H1 (cell line): Measurements from ENCODE around the gene SLC25A6. TPM values are rescaled to one million over a fixed set of nuclear protein-coding genes. Genes with fewer than 3 reads are reported as not detected.

Experiments used
- CTCF ChIA-PET: fragments of 300-600 bp; sonication (Branson Sonifier 250); formaldehyde crosslinking; loops from one replicate; lab custom pipeline; 2021; ENCODE audit not compliant: partially characterized antibody; lab: Charles Lee
- POLR2A ChIA-PET: fragments of 300-600 bp; sonication (Branson Sonifier 250); formaldehyde crosslinking; loops from one replicate; lab custom pipeline; 2021; ENCODE audit warnings: inconsistent platforms; ENCODE audit not compliant: partially characterized antibody; lab: Charles Lee
- DNase-seq, 2 experiments: peaks; one replicate each; pipeline versions ENCODE4 v3.0.0 to v3.0.0-alpha.2; 2010 to 2022; ENCODE audit warnings: low spot score in 2 of 2, low read depth in 1 of 2, mixed read lengths in 1 of 2
- FAIRE-seq: peaks from 2 replicates; lab custom pipeline; 2011; peaks lifted over from hg19 to GRCh38; lab: Jason Lieb, UNC
- H2AFZ ChIP-seq: 2 replicates; pipeline ENCODE4 v1.8.1; 2012; ENCODE audit warnings: low read length, inconsistent platforms
- H2AK5ac ChIP-seq: 2 replicates; pipeline ENCODE4 v1.6.1; 2013; ENCODE audit warnings: low read depth, low read length
- H2BK120ac ChIP-seq: replicated peaks from 2 replicates; pipeline ENCODE3; 2013; ENCODE audit warnings: low read depth, low read length, inconsistent platforms
- H2BK12ac ChIP-seq: 2 replicates; pipeline ENCODE4 v1.6.1; 2013; ENCODE audit warnings: low read depth, low read length
- H2BK15ac ChIP-seq: 2 replicates; pipeline ENCODE4 v1.6.1; 2013; ENCODE audit warnings: low read length
- H2BK20ac ChIP-seq: 2 replicates; pipeline ENCODE4 v1.6.1; 2013; ENCODE audit warnings: low read length
- H2BK5ac ChIP-seq: 2 replicates; pipeline ENCODE4 v1.6.1; 2013; ENCODE audit warnings: low read depth, low read length
- H3K14ac ChIP-seq: 2 replicates; pipeline ENCODE4 v1.6.1; 2013; ENCODE audit warnings: inconsistent platforms; ENCODE audit not compliant: insufficient read length
- H3K18ac ChIP-seq: 2 replicates; pipeline ENCODE4 v1.6.1; 2013; ENCODE audit warnings: low read length; ENCODE audit errors: extremely low read depth
- H3K23ac ChIP-seq: 2 replicates; pipeline ENCODE4 v1.6.1; 2013; ENCODE audit warnings: inconsistent platforms; ENCODE audit not compliant: insufficient read length
- H3K23me2 ChIP-seq: 2 replicates; pipeline ENCODE4 v1.6.1; 2013; ENCODE audit warnings: low read depth, low read length
- H3K27ac ChIP-seq: 2 replicates; pipeline ENCODE4 v1.6.1; 2011; ENCODE audit warnings: low read depth, low read length, inconsistent platforms
- H3K27me3 ChIP-seq, 4 experiments: replicated peaks in 1 of 4; 1 replicate in 1 of 4; 2 replicates in 3 of 4; pipeline versions ENCODE4 v1.6.1 to v1.8.1; 2011 to 2013; ENCODE audit warnings: low read length in 3 of 4, mild to moderate bottlenecking in 3 of 4, inconsistent platforms in 2 of 4, mixed read lengths in 2 of 4, moderate library complexity in 1 of 4; ENCODE audit not compliant: control insufficient read depth in 3 of 4, insufficient read depth in 3 of 4; ENCODE audit errors: extremely low read depth in 1 of 4
- H3K36me3 ChIP-seq, 4 experiments: 2 replicates each; pipeline versions ENCODE4 v1.6.1 to v1.8.1; 2011 to 2013; ENCODE audit warnings: mild to moderate bottlenecking in 4 of 4, low read length in 3 of 4, moderate library complexity in 2 of 4, control low read depth in 1 of 4, inconsistent platforms in 1 of 4; ENCODE audit not compliant: insufficient read depth in 4 of 4, control insufficient read depth in 2 of 4
- H3K4ac ChIP-seq: replicated peaks from 2 replicates; pipeline ENCODE3; 2013; ENCODE audit warnings: low read length, low read depth, mixed read lengths, inconsistent platforms; ENCODE audit not compliant: insufficient read length
- H3K4me1 ChIP-seq, 4 experiments: replicated peaks in 1 of 4; 1 replicate in 1 of 4; 2 replicates in 3 of 4; pipeline versions ENCODE4 v1.6.1 to v1.8.1; 2011 to 2013; ENCODE audit warnings: low read length in 3 of 4, inconsistent platforms in 2 of 4, mixed read lengths in 1 of 4; ENCODE audit not compliant: insufficient read depth in 4 of 4, control insufficient read depth in 3 of 4
- H3K4me2 ChIP-seq, 2 experiments: 2 replicates each; pipeline versions ENCODE4 v1.6.1 to v1.8.1; 2011 to 2013; ENCODE audit warnings: low read depth in 2 of 2, low read length in 2 of 2, control low read depth in 1 of 2, inconsistent platforms in 1 of 2, mild to moderate bottlenecking in 1 of 2; ENCODE audit not compliant: insufficient read depth in 1 of 2
- H3K4me3 ChIP-seq, 4 experiments: fragments of 200-600, 300-600 bp in 1 of 4; sonication (generic), shearing (Covaris generic), sonication (Bioruptor Twin) in 1 of 4; 2 replicates each; pipeline versions ENCODE4 v1.5.1 to v1.8.1; 2011 to 2016; ENCODE audit warnings: low read length in 4 of 4, low read depth in 3 of 4, control low read depth in 2 of 4, inconsistent platforms in 2 of 4, mild to moderate bottlenecking in 2 of 4, mixed read lengths in 1 of 4, moderate library complexity in 1 of 4; ENCODE audit not compliant: insufficient read depth in 2 of 4; ENCODE audit errors: extremely low read depth in 1 of 4
- H3K56ac ChIP-seq: replicated peaks from 2 replicates; pipeline ENCODE3; 2013; ENCODE audit warnings: low read depth, mild to moderate bottlenecking, mixed read lengths, low read length, inconsistent platforms; ENCODE audit not compliant: insufficient read length
- H3K79me1 ChIP-seq: 2 replicates; pipeline ENCODE4 v1.6.1; 2013; ENCODE audit warnings: low read depth, low read length, control low read depth
- H3K79me2 ChIP-seq, 2 experiments: 2 replicates each; pipeline versions ENCODE4 v1.6.1 to v1.8.1; 2012 to 2013; ENCODE audit warnings: low read length in 2 of 2, mild to moderate bottlenecking in 2 of 2, inconsistent platforms in 1 of 2; ENCODE audit not compliant: insufficient read depth in 2 of 2, control insufficient read depth in 1 of 2
- H3K9ac ChIP-seq, 4 experiments: replicated peaks in 1 of 4; 1 replicate in 1 of 4; 2 replicates in 3 of 4; pipeline versions ENCODE4 v1.6.1 to v1.8.1; 2011 to 2013; ENCODE audit warnings: low read depth in 3 of 4, low read length in 3 of 4, control low read depth in 2 of 4, mild to moderate bottlenecking in 2 of 4, moderate library complexity in 2 of 4, inconsistent platforms in 1 of 4; ENCODE audit errors: extremely low read depth in 1 of 4
- H3K9me3 ChIP-seq, 2 experiments: 2 replicates each; pipeline versions ENCODE4 v1.6.1 to v1.8.1; 2012 to 2013; ENCODE audit warnings: mild to moderate bottlenecking in 2 of 2, moderate library complexity in 2 of 2, control low read depth in 1 of 2, inconsistent platforms in 1 of 2, low read depth in 1 of 2, low read length in 1 of 2, mixed read lengths in 1 of 2; ENCODE audit not compliant: insufficient read depth in 2 of 2
- H4K20me1 ChIP-seq, 2 experiments: replicated peaks in 1 of 2; 2 replicates each; pipeline versions ENCODE3 to v1.8.1; 2011 to 2013; ENCODE audit warnings: inconsistent platforms in 2 of 2, low read length in 2 of 2, mild to moderate bottlenecking in 1 of 2; ENCODE audit not compliant: insufficient read depth in 2 of 2, control insufficient read depth in 1 of 2
- H4K5ac ChIP-seq: 2 replicates; pipeline ENCODE4 v1.6.1; 2013; ENCODE audit warnings: low read length, low read depth, mixed read lengths, inconsistent platforms; ENCODE audit not compliant: insufficient read length
- H4K8ac ChIP-seq: 2 replicates; pipeline ENCODE4 v1.8.0; 2013; ENCODE audit warnings: mild to moderate bottlenecking, moderate library complexity, low read length, inconsistent platforms; ENCODE audit not compliant: insufficient read depth; ENCODE audit errors: extremely low read depth
- H4K91ac ChIP-seq: replicated peaks from 2 replicates; pipeline ENCODE3; 2013; ENCODE audit warnings: low read length, mixed read lengths, inconsistent platforms; ENCODE audit not compliant: insufficient read length
- CEBPB ChIP-seq: IDR thresholded peaks from 2 replicates; pipeline ENCODE4 v1.6.1; 2012; ENCODE audit warnings: low read depth, low read length
- HDAC6 ChIP-seq: IDR thresholded peaks from one replicate; pipeline ENCODE4 v1.7.1; 2012; ENCODE audit warnings: low read depth, mild to moderate bottlenecking, inconsistent platforms, low read length, moderate library complexity
- JUN ChIP-seq: IDR thresholded peaks from 2 replicates; pipeline ENCODE4 v1.6.1; 2011; ENCODE audit warnings: low read depth, mild to moderate bottlenecking, improper control_type of control experiment, low read length
- SIN3A ChIP-seq, 2 experiments: IDR thresholded peaks in 1 of 2; conservative IDR thresholded peaks in 1 of 2; 2 replicates each; pipeline ENCODE4 v1.6.1; 2011 to 2012; ENCODE audit warnings: low read length in 2 of 2, improper control_type of control experiment in 1 of 2, low read depth in 1 of 2, mild to moderate bottlenecking in 1 of 2
- WGBS, 2 experiments: shearing (Covaris generic) in 1 of 2; methylation state at CpG; one replicate each; pipeline versions ENCODE4 v1.1.6 to v1.1.7; 2013 to 2015; ENCODE audit warnings: low lambda C conversion rate in 2 of 2, mixed read lengths in 2 of 2, inconsistent platforms in 1 of 2, low coverage in 1 of 2, missing lambda C conversion rate in 1 of 2; ENCODE audit not compliant: insufficient replicate concordance in 2 of 2, insufficient coverage in 1 of 2, insufficient read length in 1 of 2; ENCODE audit errors: extremely low coverage in 1 of 2, missing lambda C conversion rate in 1 of 2; 5-methylcytosine and 5-hydroxymethylcytosine counted together
- polyA plus RNA-seq, 7 experiments: library from polyadenylated mRNA; depleted of rRNA in 3 of 7; stranded (reverse) in 5 of 7; unstranded in 2 of 7; fragments of >200 nt in 5 of 7; fragments of 200-250 nt in 2 of 7; gene quantifications; 1 replicate in 5 of 7; 2 replicates in 1 of 7; 4 replicates in 1 of 7; pipeline versions ENCODE4 v1.2.1 to v1.2.3, GENCODE V29; 2011 to 2013; ENCODE audit warnings: missing spikeins in 2 of 7, mixed read lengths in 2 of 7
- total RNA-seq: library from RNA; stranded (reverse); fragmentation: NEBNext Ultra II Directional; extraction: Animal tissue kit (Norgen Biotek cat#: 25700); gene quantifications from 2 replicates; pipeline ENCODE4 v1.2.1, GENCODE V29; 2021

Gene SLC25A6
- total and polyA plus RNA-seq, 2 of the 8 experiments (the other 6 are each of a cell fraction or from before 2014, with no cell fraction given): 487 to 1,220 TPM

DNA sequence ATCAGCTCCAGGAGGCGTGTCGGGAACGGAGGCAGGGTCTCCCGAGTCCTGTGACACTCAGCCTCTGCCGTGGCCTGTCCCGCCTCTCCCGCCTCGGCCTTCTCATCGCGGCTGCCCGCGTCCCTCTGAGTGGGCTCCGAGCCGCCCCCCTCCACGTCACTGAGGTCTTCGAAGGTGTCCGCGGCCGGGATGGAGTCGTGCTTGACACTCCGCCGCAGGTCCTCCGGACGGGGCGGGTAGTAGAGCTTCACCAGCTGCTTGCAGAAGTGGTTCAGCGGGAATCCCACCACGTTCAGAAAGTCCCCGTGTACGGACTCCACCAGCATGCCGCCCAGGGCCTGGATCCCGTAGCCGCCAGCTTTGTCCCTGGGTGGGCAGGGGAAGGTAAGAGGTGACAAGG, 35.8 kb upstream of the SLC25A6 start:
- Histone ChIP-seq H3K4ac (no peak overlapping the region), H4K5ac (no peak overlapping the region), H2BK20ac (no peak overlapping the region), H3K14ac (no peak overlapping the region), H3K56ac (no peak overlapping the region), H4K8ac (no peak overlapping the region), H4K20me1 (peaks cover 3 to 11% of the 10 kb centered on the region in 2 experiments), H2AFZ (no peak overlapping the region), H3K27me3 (no peaks in the 10 kb centered on the region), H2BK12ac (no peak overlapping the region), H3K18ac (no peak overlapping the region), H3K27ac (no peak overlapping the region), H2AK5ac (no peak overlapping the region), H2BK15ac (no peak overlapping the region), H3K9me3 (no peaks in the 10 kb centered on the region), H2BK120ac (no peak overlapping the region), H3K79me2 (no peaks in the 10 kb centered on the region), H3K9ac (no peak overlapping the region), H3K4me2 (no peak overlapping the region), H3K4me1 (no peaks in the 10 kb centered on the region), H2BK5ac (no peak overlapping the region), H3K4me3 (no peak overlapping the region), H4K91ac (no peak overlapping the region), H3K23ac (no peak overlapping the region), H3K79me1 (no peaks in the 10 kb centered on the region), H3K36me3 (peaks cover 16 to 63% (median 47%) of the 10 kb centered on the region in 4 experiments), H3K23me2 (peaks cover 12% of the 10 kb centered on the region; the same call in 1 of the 2 replicates)
- FAIRE-seq: no peak
- ChIA-PET CTCF (no interaction called here), POLR2A (no interaction called here)
- no peak for DNase-seq
- WGBS, 2 experiments: 93% methylated on average over 29 of the region's 32 CpGs; no CpG with 5 or more reads in 1 of the 2 experiments
- TF ChIP-seq SIN3A (conservative IDR thresholded peaks at IDR 0.05 in 1 of 2, IDR thresholded peaks at IDR 0.05 in 1 of 2; ENCODE audit: low read depth in 1 of 2, low read length in 2 of 2): no peak
- TF ChIP-seq JUN: no peak
- TF ChIP-seq HDAC6: no peak
- no peak for TF ChIP-seq CEBPB
